Measurements from ENCODE around the gene GABRD. TPM values are rescaled to one million over a fixed set of nuclear protein-coding genes. Genes with fewer than 3 reads are reported as not detected.

Gene GABRD
- total RNA-seq, 2 donors from 2014 or later: not detected

DNA sequence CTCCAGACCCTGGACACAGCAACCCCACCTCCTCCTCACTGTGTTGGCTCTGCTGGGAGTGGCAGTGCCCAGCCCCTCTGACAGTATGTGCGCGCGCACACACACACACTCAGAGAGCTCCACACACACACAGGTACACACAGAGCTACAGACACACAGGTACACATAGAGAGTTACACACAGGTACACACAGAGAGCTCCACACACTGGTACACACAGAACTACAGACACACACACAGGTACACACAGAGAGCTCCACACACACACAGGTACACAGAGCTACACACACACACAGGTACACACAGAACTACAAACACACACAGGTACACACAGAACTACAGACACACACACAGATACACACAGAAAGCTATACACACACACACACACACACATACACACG, 24.7 kb downstream of the GABRD start:
- TF ChIP-seq POLR2A (IDR thresholded peaks at IDR 0.05): no peak
- TF ChIP-seq, protein P1, sequence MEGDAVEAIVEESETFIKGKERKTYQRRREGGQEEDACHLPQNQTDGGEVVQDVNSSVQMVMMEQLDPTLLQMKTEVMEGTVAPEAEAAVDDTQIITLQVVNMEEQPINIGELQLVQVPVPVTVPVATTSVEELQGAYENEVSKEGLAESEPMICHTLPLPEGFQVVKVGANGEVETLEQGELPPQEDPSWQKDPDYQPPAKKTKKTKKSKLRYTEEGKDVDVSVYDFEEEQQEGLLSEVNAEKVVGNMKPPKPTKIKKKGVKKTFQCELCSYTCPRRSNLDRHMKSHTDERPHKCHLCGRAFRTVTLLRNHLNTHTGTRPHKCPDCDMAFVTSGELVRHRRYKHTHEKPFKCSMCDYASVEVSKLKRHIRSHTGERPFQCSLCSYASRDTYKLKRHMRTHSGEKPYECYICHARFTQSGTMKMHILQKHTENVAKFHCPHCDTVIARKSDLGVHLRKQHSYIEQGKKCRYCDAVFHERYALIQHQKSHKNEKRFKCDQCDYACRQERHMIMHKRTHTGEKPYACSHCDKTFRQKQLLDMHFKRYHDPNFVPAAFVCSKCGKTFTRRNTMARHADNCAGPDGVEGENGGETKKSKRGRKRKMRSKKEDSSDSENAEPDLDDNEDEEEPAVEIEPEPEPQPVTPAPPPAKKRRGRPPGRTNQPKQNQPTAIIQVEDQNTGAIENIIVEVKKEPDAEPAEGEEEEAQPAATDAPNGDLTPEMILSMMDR (IDR thresholded peaks at IDR 0.05): no peak
- no peaks in the 10 kb centered on the region for H3K27me3 ChIP-seq
- no peaks in the 10 kb centered on the region for H3K9me3 ChIP-seq
- no peak overlapping the region for H3K27ac ChIP-seq
- WGBS, 2 donors: 66 to 99% methylated on average over 4 of the region's 4 CpGs
- no peak overlapping the region for H3K4me3 ChIP-seq
- ATAC-seq (no peak), DNase-seq (no peak)
- intact Hi-C loops (cut with DNase I): loop anchor here (5.0 kb wide), 1 partner anchor 97 kb away; no protein-coding TSS in a partner anchor
- H3K36me3 ChIP-seq (replicated peaks in 1 of 2; ENCODE audit: insufficient read depth in 1 of 2, low read depth in 2 of 2): no peaks in the 10 kb centered on the region
- H3K4me1 ChIP-seq: peaks cover 15% of the 10 kb centered on the region

GRCh38 chr1:2044510-2045319, 25.6 kb downstream of the GABRD start:
- 14 to 63% methylated on average over 5 to 49 of the region's 75 CpGs for WGBS, 2 donors
- Histone ChIP-seq H3K4me1 (peaks cover 22% of the 10 kb centered on the region), H3K9me3 (no peaks in the 10 kb centered on the region), H3K36me3 (replicated peaks in 1 of 2; ENCODE audit: insufficient read depth in 1 of 2, low read depth in 2 of 2) (no peaks in the 10 kb centered on the region), H3K4me3 (no peak overlapping the region), H3K27me3 (no peaks in the 10 kb centered on the region), H3K27ac (no peak overlapping the region)
- peak; percentile 72 for ATAC-seq
- peak; percentile 62 to 80 (median 72) for DNase-seq
- intact Hi-C loops (cut with DNase I): loop anchor here (5.0 kb wide), 1 partner anchor 97 kb away; no protein-coding TSS in a partner anchor
- no peak for TF ChIP-seq POLR2A (IDR thresholded peaks at IDR 0.05)
- TF ChIP-seq, protein P1 (IDR thresholded peaks at IDR 0.05): peak; percentile 65 to 93 (median 87)

GRCh38 chr1:2045468-2046173, 26.5 kb downstream of the GABRD start:
- peaks cover 25% of the 10 kb centered on the region for H3K4me1 ChIP-seq

DNA sequence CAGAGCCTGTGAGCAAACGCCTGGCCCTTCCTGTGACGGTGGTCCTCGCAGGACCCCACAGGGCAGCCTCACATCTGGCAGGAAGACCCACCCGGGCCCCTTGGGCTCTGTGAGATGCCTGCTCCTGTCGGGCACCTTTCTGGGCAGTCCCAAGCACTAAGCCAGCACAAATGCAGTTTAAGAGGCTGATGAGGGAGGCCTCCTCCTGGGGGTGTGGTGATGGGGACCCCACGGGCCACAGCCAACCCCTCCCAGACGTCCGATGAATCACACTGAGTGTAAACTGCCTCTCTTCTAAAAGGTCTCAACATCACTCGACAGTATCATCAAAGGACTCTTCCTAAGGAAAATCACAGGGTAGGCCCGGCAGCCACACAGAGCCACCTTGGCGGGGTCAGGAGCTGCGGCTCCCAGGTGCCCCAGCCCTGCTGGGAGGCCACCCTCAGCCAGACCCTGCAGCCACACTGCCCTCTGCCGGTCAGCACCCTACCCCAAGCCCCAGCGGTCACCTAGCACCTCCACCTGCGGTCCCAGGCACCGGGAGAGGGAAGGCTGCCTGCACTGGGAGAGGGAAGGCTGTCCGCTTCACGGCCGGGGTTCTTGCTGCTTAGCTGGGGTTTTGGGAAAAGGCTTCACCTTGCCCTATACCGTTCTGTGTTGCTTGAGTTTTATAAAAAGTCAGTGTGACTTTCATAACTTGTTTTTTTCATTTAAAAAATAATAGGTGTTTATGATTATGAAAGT, 27.2 kb downstream of the GABRD start:
- Histone ChIP-seq H3K4me1 (peaks cover 30% of the 10 kb centered on the region), H3K9me3 (no peaks in the 10 kb centered on the region), H3K4me3 (no peak overlapping the region), H3K27me3 (no peaks in the 10 kb centered on the region), H3K36me3 (replicated peaks in 1 of 2; ENCODE audit: insufficient read depth in 1 of 2, low read depth in 2 of 2) (no peaks in the 10 kb centered on the region), H3K27ac (no peak overlapping the region)
- intact Hi-C loops (cut with DNase I): no loop called here
- TF ChIP-seq, protein P1 (IDR thresholded peaks at IDR 0.05): peak; percentile 75 to 87 (median 76)
- no peak for TF ChIP-seq POLR2A (IDR thresholded peaks at IDR 0.05)
- 11 to 28% methylated on average over 7 to 20 of the region's 20 CpGs for WGBS, 2 donors
- DNase-seq: peak; percentile 84 to 87 (median 86)
- peak; percentile 39 for ATAC-seq

More at GRCh38 chr1:2045468-2046173, 26.5 kb downstream of the GABRD start:
- TF ChIP-seq, protein P1 (IDR thresholded peaks at IDR 0.05): no peak
- TF ChIP-seq POLR2A (IDR thresholded peaks at IDR 0.05): no peak
- Histone ChIP-seq H3K27me3 (no peaks in the 10 kb centered on the region), H3K9me3 (no peaks in the 10 kb centered on the region), H3K27ac (no peak overlapping the region), H3K4me3 (no peak overlapping the region), H3K36me3 (replicated peaks in 1 of 2; ENCODE audit: insufficient read depth in 1 of 2, low read depth in 2 of 2) (no peaks in the 10 kb centered on the region)
- no peak for ATAC-seq
- DNase-seq: no peak
- 50 to 55% methylated on average over 15 of the region's 15 CpGs for WGBS, 2 donors
- intact Hi-C loops (cut with DNase I): no loop called here

All from body of pancreas (tissue), 4 donors.